Measurements from ENCODE around the gene RGL3. TPM values are rescaled to one million over a fixed set of nuclear protein-coding genes. Genes with fewer than 3 reads are reported as not detected.
"Not testable (repeated sequence)": the region's sequence is repeated elsewhere in the genome, so short reads cannot be mapped to it uniquely, and the experiment has no call there.

Gene RGL3
- total RNA-seq, 1 donor from 2014 or later, result 0.64 TPM

GRCh38 chr19:11361771-11362731, 57.1 kb downstream of the RGL3 start:
- DNase-seq (ENCODE audit: low read depth in 2 of 2), result no peak

GRCh38 chr19:11361037-11361770, 57.9 kb downstream of the RGL3 start:
- DNase-seq (ENCODE audit: low read depth in 2 of 2), result peak; percentile 51 to 62

- DNase-seq (ENCODE audit: low read depth in 2 of 2), result no peak
Observed at GRCh38 chr19:11359421-11359820, 59.7 kb downstream of the RGL3 start.

- DNase-seq (ENCODE audit: low read depth in 2 of 2), result no peak
Observed at GRCh38 chr19:11356676-11357550, 62.2 kb downstream of the RGL3 start.

- DNase-seq (ENCODE audit: low read depth in 2 of 2), result no peak
Observed at GRCh38 chr19:11356074-11356397, 63.1 kb downstream of the RGL3 start.

GRCh38 chr19:11355160-11356073, 63.7 kb downstream of the RGL3 start, which contains the start of gene PLPPR2:
Gene PLPPR2 (plus strand): TSS chr19:11355432. CDS start chr19:11357674, 2,242 bp downstream.
- DNase-seq (ENCODE audit: low read depth in 2 of 2), result peak; percentile 63 to 91

GRCh38 chr19:11354102-11354501, 65.0 kb downstream of the RGL3 start:
- DNase-seq (ENCODE audit: low read depth in 2 of 2), result not testable (repeated sequence)

GRCh38 chr19:11349171-11349570, 69.9 kb downstream of the RGL3 start:
- no peak for DNase-seq (ENCODE audit: low read depth in 2 of 2)

- DNase-seq (ENCODE audit: low read depth in 2 of 2), result no peak
Observed at GRCh38 chr19:11347546-11348039, 71.5 kb downstream of the RGL3 start.

GRCh38 chr19:11346104-11346940, 72.8 kb downstream of the RGL3 start, which contains the start of the genes CCDC159 and TMEM205:
Gene CCDC159 (plus strand): TSS chr19:11346519. CDS start chr19:11346607, 88 bp downstream.
Gene TMEM205 (minus strand): TSS chr19:11346268. CDS start chr19:11345619, 649 bp downstream.
- DNase-seq (ENCODE audit: low read depth in 2 of 2), result peak; percentile 98 to 99

GRCh38 chr19:11345122-11345803, 73.9 kb downstream of the RGL3 start:
- DNase-seq (ENCODE audit: low read depth in 2 of 2), result no peak

Other genes with a start within 250 kb of the RGL3 start
- 45.6 and 127 TPM in 2 replicates for gene KANK2, start 221.8 kb downstream of the RGL3 start, total RNA-seq
- gene ANGPTL8, start 179.7 kb downstream of the RGL3 start, total RNA-seq, result not detected in 2 replicates
- gene DOCK6, start 156.8 kb downstream of the RGL3 start, total RNA-seq, result 56.1 and 92.4 TPM in 2 replicates
- gene TSPAN16, start 123.2 kb downstream of the RGL3 start, total RNA-seq, result not detected in 2 replicates
- 34.7 and 35.5 TPM in 2 replicates for gene RAB3D, start 79.7 kb downstream of the RGL3 start, total RNA-seq
- gene TMEM205, start 73.0 kb downstream of the RGL3 start, total RNA-seq, result 77.7 and 127 TPM in 2 replicates
- gene CCDC159, start 72.8 kb downstream of the RGL3 start, total RNA-seq, result 3.9 and 7.0 TPM in 2 replicates
- gene PLPPR2, start 63.9 kb downstream of the RGL3 start, total RNA-seq, result 4.2 and 10.1 TPM in 2 replicates
- 1.0 and 1.1 TPM in 2 replicates for gene SWSAP1, start 44.6 kb downstream of the RGL3 start, total RNA-seq
- 4.2 and 6.8 TPM in 2 replicates for gene EPOR, start 35.0 kb downstream of the RGL3 start, total RNA-seq
- under 0.01 and 0.13 TPM in 2 replicates for gene ODAD3, start 15.8 kb upstream of the RGL3 start, total RNA-seq
- gene PRKCSH, start 16.3 kb upstream of the RGL3 start, total RNA-seq, result 101 and 136 TPM in 2 replicates
- gene ELAVL3, start 61.7 kb upstream of the RGL3 start, total RNA-seq, result not detected in 2 replicates
- 5.3 and 5.4 TPM in 2 replicates for gene ZNF653, start 86.5 kb upstream of the RGL3 start, total RNA-seq
- gene ECSIT, start 109.8 kb upstream of the RGL3 start, total RNA-seq, result 22.4 and 22.6 TPM in 2 replicates
- gene CNN1, start 119.5 kb upstream of the RGL3 start, total RNA-seq, result not detected in 2 replicates
- 23.8 and 24.1 TPM in 2 replicates for gene ELOF1, start 139.9 kb upstream of the RGL3 start, total RNA-seq
- gene ACP5, start 158.3 kb upstream of the RGL3 start, total RNA-seq, result 0.26 and 0.38 TPM in 2 replicates
- gene ZNF627, start 178.2 kb upstream of the RGL3 start, total RNA-seq, result 17.3 and 21.4 TPM in 2 replicates

Data from dermis microvascular lymphatic vessel endothelial cell (primary cell).